H1 (cell line): ENCODE results near the gene TLX1. TPM values are rescaled to one million over a fixed set of nuclear protein-coding genes. Genes with fewer than 3 reads are reported as not detected.

Experiments used
- BRCA1 ChIP-seq: IDR thresholded peaks from 2 replicates; pipeline ENCODE4 v1.6.1; 2012; ENCODE audit warnings: low read depth, low read length, improper control_type of control experiment
- CBX8 ChIP-seq: fragments of 300-800, 300-1000 bp; sonication (generic); IDR thresholded peaks from 2 replicates; pipeline ENCODE4 v1.7.1; 2016; ENCODE audit warnings: low read depth, low read length, borderline replicate concordance
- CHD1 ChIP-seq: IDR thresholded peaks from 2 replicates; pipeline ENCODE4 v1.6.1; 2012; ENCODE audit warnings: low read depth, low read length, improper control_type of control experiment
- CTBP2 ChIP-seq: IDR thresholded peaks from 2 replicates; pipeline ENCODE4 v1.7.0; 2011; ENCODE audit warnings: borderline replicate concordance, mild to moderate bottlenecking, moderate library complexity, mixed read lengths, low read length; ENCODE audit not compliant: insufficient read depth, insufficient read length
- EP300 ChIP-seq, 2 experiments: IDR thresholded peaks; 1 replicate in 1 of 2; 2 replicates in 1 of 2; pipeline ENCODE4 v1.6.1; 2011 to 2012; ENCODE audit warnings: low read depth in 2 of 2, low read length in 2 of 2, mild to moderate bottlenecking in 2 of 2, borderline replicate concordance in 1 of 2, inconsistent platforms in 1 of 2, moderate library complexity in 1 of 2
- EZH2 ChIP-seq: fragments of 200-600 bp; sonication (generic); IDR thresholded peaks from 2 replicates; pipeline ENCODE4 v1.7.1; 2012; ENCODE audit warnings: low read depth, mild to moderate bottlenecking, moderate library complexity, low read length, inconsistent platforms; ENCODE audit not compliant: severe bottlenecking
- FOSL1 ChIP-seq: IDR thresholded peaks from 2 replicates; pipeline ENCODE4 v1.6.1; 2011; ENCODE audit warnings: mild to moderate bottlenecking, low read depth, low read length, moderate library complexity; ENCODE audit not compliant: insufficient read depth
- HDAC2 ChIP-seq, 2 experiments: fragments of 300-600 bp in 1 of 2; sonication (generic) in 1 of 2; IDR thresholded peaks; 2 replicates each; pipeline ENCODE4 v1.6.1; 2011 to 2012; ENCODE audit warnings: low read depth in 2 of 2, low read length in 2 of 2, mild to moderate bottlenecking in 2 of 2, moderate library complexity in 2 of 2, borderline replicate concordance in 1 of 2, inconsistent platforms in 1 of 2
- MAX ChIP-seq: IDR thresholded peaks from 2 replicates; pipeline ENCODE4 v1.6.1; 2012; ENCODE audit warnings: inconsistent platforms
- RFX5 ChIP-seq: IDR thresholded peaks from 2 replicates; pipeline ENCODE4 v1.6.1; 2011; ENCODE audit warnings: low read depth, low read length, improper control_type of control experiment, borderline replicate concordance
- RXRA ChIP-seq: IDR thresholded peaks from 2 replicates; pipeline ENCODE4 v1.6.1; 2011; ENCODE audit warnings: low read depth, mild to moderate bottlenecking, low read length, moderate library complexity; ENCODE audit not compliant: insufficient read depth
- TAF7 ChIP-seq: optimal IDR thresholded peaks from 2 replicates; pipeline ENCODE3; 2011; ENCODE audit warnings: low read depth, mild to moderate bottlenecking, inconsistent platforms, low read length, moderate library complexity, borderline replicate concordance
- TBP ChIP-seq: IDR thresholded peaks from 2 replicates; pipeline ENCODE4 v1.6.1; 2011; ENCODE audit warnings: low read depth, low read length, improper control_type of control experiment
- TEAD4 ChIP-seq: IDR thresholded peaks from 2 replicates; pipeline ENCODE4 v1.6.1; 2012; ENCODE audit warnings: low read depth, low read length, inconsistent platforms, mixed read lengths
- USF2 ChIP-seq: IDR thresholded peaks from 2 replicates; pipeline ENCODE4 v1.6.1; 2011; ENCODE audit warnings: low read length, improper control_type of control experiment
- polyA plus RNA-seq, 7 experiments: library from polyadenylated mRNA; depleted of rRNA in 3 of 7; stranded (reverse) in 5 of 7; unstranded in 2 of 7; fragments of >200 nt in 5 of 7; fragments of 200-250 nt in 2 of 7; gene quantifications; 1 replicate in 5 of 7; 2 replicates in 1 of 7; 4 replicates in 1 of 7; pipeline versions ENCODE4 v1.2.1 to v1.2.3, GENCODE V29; 2011 to 2013; ENCODE audit warnings: missing spikeins in 2 of 7, mixed read lengths in 2 of 7
- total RNA-seq: library from RNA; stranded (reverse); fragmentation: NEBNext Ultra II Directional; extraction: Animal tissue kit (Norgen Biotek cat#: 25700); gene quantifications from 2 replicates; pipeline ENCODE4 v1.2.1, GENCODE V29; 2021
- TF ChIP-seq, protein P1 (sequence below): IDR thresholded peaks from 2 replicates; pipeline ENCODE4 v1.6.1; 2012; ENCODE audit warnings: inconsistent platforms
- TF ChIP-seq, protein P2 (sequence below), 3 experiments: IDR thresholded peaks; 1 replicate in 2 of 3; 2 replicates in 1 of 3; pipeline versions ENCODE4 v1.5.1 to v1.6.1; 2011; ENCODE audit warnings: low read length in 3 of 3, mild to moderate bottlenecking in 3 of 3, inconsistent platforms in 2 of 3, low read depth in 1 of 3, moderate library complexity in 1 of 3; ENCODE audit not compliant: insufficient read depth in 1 of 3; ENCODE audit errors: control extremely low read depth in 1 of 3

The TLX1 gene
- total and polyA plus RNA-seq, 2 of the 8 experiments (the other 6 are each of a cell fraction or from before 2014, with no cell fraction given) = not detected

DNA sequence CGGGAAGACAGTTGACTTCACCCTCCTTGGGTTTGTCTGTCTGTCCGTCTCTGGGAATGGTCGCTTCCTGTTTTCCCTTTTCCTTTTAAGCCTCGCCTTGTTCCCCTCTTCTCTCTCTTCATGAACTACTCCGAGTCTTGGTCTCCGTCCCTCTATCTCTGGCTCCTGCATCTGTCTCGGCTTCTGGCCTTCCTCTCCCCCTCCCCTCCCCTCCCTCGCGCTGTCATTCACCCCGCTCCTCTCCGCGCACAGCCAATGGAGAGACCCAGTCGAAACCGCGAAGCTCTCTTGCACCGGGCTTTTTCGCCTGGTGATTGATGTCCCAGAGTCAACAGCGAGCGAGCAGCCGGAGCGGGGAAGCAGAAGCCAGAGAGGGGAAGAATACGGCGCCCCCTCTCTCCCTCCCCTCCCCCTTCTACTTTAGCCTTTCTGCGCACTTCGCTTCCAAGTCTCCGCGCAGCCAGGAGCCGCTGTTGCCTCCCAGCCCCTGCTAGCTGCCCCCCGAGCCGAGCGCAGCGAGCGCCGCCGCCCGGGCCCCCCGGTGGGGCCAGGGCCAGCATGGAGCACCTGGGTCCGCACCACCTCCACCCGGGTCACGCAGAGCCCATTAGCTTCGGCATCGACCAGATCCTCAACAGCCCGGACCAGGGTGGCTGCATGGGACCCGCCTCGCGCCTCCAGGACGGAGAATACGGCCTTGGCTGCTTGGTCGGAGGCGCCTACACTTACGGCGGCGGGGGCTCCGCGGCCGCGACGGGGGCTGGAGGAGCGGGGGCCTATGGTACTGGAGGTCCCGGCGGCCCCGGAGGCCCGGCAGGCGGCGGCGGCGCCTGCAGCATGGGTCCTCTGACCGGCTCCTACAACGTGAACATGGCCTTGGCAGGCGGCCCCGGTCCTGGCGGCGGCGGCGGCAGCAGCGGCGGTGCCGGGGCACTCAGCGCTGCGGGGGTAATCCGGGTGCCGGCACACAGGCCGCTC lies at the start of gene TLX1 (continued):
- TF ChIP-seq TAF7 (no peak), TEAD4 (no peak), EZH2 (peak; percentile 69), MAX (no peak), RFX5 (no peak), CBX8 (no peak; the same call in 1 of the 2 replicates), USF2 (no peak), TBP (no peak), FOSL1 (no peak), CHD1 (no peak), HDAC2 (IDR thresholded peaks at IDR 0.05; ENCODE audit: borderline replicate concordance in 1 of 2, low read depth in 2 of 2, low read length in 2 of 2) (no peak), CTBP2 (peak; percentile 72), RXRA (no peak), EP300 (IDR thresholded peaks at IDR 0.05; ENCODE audit: borderline replicate concordance in 1 of 2, low read depth in 2 of 2, low read length in 2 of 2) (no peak), BRCA1 (no peak)
- TF ChIP-seq, protein P1, sequence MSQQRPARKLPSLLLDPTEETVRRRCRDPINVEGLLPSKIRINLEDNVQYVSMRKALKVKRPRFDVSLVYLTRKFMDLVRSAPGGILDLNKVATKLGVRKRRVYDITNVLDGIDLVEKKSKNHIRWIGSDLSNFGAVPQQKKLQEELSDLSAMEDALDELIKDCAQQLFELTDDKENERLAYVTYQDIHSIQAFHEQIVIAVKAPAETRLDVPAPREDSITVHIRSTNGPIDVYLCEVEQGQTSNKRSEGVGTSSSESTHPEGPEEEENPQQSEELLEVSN = no peak
- TF ChIP-seq, protein P2, sequence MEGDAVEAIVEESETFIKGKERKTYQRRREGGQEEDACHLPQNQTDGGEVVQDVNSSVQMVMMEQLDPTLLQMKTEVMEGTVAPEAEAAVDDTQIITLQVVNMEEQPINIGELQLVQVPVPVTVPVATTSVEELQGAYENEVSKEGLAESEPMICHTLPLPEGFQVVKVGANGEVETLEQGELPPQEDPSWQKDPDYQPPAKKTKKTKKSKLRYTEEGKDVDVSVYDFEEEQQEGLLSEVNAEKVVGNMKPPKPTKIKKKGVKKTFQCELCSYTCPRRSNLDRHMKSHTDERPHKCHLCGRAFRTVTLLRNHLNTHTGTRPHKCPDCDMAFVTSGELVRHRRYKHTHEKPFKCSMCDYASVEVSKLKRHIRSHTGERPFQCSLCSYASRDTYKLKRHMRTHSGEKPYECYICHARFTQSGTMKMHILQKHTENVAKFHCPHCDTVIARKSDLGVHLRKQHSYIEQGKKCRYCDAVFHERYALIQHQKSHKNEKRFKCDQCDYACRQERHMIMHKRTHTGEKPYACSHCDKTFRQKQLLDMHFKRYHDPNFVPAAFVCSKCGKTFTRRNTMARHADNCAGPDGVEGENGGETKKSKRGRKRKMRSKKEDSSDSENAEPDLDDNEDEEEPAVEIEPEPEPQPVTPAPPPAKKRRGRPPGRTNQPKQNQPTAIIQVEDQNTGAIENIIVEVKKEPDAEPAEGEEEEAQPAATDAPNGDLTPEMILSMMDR (IDR thresholded peaks at IDR 0.05; ENCODE audit: control extremely low read depth in 1 of 3, insufficient read depth in 1 of 3, low read depth in 1 of 3, low read length in 3 of 3) = no peak
